ENCODE measurements around the gene CRYBG3. TPM values are rescaled to one million over a fixed set of nuclear protein-coding genes. Genes with fewer than 3 reads are reported as not detected.

CRYBG3 gene
- total and polyA plus RNA-seq, 2 of the 13 experiments (the other 11 are each of a cell fraction or from before 2014, with no cell fraction given) = 3.8 to 15.9 TPM

- Histone ChIP-seq H3K9ac (ENCODE audit: insufficient read depth, low read depth, low read length) (peak overlapping the region; percentile 82; the same call in 1 of the 2 replicates), H3K4me3 (replicated peaks in 1 of 3; ENCODE audit: insufficient read depth in 1 of 3, low read depth in 2 of 3, low read length in 3 of 3) (peak overlapping the region; percentile 94 to 97 (median 94)), H3K4me1 (ENCODE audit: insufficient read depth, low read length) (peaks cover 36% of the 10 kb centered on the region), H4K20me1 (ENCODE audit: insufficient read depth, low read length) (no peaks in the 10 kb centered on the region), H3K9me3 (ENCODE audit: low read length) (no peaks in the 10 kb centered on the region), H2AFZ (ENCODE audit: low read length) (peak overlapping the region; percentile 84), H3K36me3 (replicated peaks in 1 of 2; ENCODE audit: control insufficient read depth in 1 of 2, insufficient read depth in 2 of 2, low read length in 2 of 2) (no peaks in the 10 kb centered on the region), H3K79me2 (ENCODE audit: insufficient read depth, low read length) (peaks cover 25% of the 10 kb centered on the region), H3K27ac (ENCODE audit: extremely low read length, insufficient read depth, low read length) (no peak overlapping the region), H3K4me2 (ENCODE audit: low read depth, low read length) (peak overlapping the region; percentile 90), H3K27me3 (ENCODE audit: control insufficient read depth in 1 of 2, insufficient read depth in 2 of 2, low read length in 2 of 2) (peaks cover 2 to 10% of the 10 kb centered on the region in 2 experiments; a peak in 3 of 5 replicates)
- WGBS (ENCODE audit: low lambda C conversion rate) = 62% methylated on average over 5 of the region's 5 CpGs
- ATAC-seq (no peak), FAIRE-seq (no peak), DNase-seq (ENCODE audit: low spot score) (no peak)
- in situ Hi-C loops (cut with HindIII; ENCODE audit: extremely low pct_ligation_motif_present, low pct_unique_long_range_greater_than_20kb) = no loop called here
- intact Hi-C loops (cut with micrococcal nuclease; ENCODE audit: unreplicated experiment) = no loop called here
- ChIA-PET CTCF (ENCODE audit: low intra/inter-chr PET ratio, low total read pairs) (no interaction called here), POLR2A (interaction anchor here (1.4 kb wide), 1 partner anchor 56 kb away, joined by 4 read pairs; the partner anchor contains the start of gene ARL6)
- peak; percentile 95 for TF ChIP-seq ZNF770 (CRISPR knock-in tag; IDR thresholded peaks at IDR 0.05)
- TF ChIP-seq ZFP36 (IDR thresholded peaks at IDR 0.05; ENCODE audit: borderline replicate concordance, low read depth, low read length, partially characterized antibody) = peak; percentile 50
- no peak for TF ChIP-seq ZBTB25 (CRISPR knock-in tag; IDR thresholded peaks at IDR 0.05)
- TF ChIP-seq MYPOP (CRISPR knock-in tag; IDR thresholded peaks at IDR 0.05) = no peak
- BruUV-seq (replicated peaks) = no TSS peak
Observed at GRCh38 chr3:97820780-97821179, 1.0 kb upstream of the CRYBG3 start.
